HEK293T (cell line): Measurements from ENCODE around the gene ZNF396.

Experiments used
- BHLHE40 ChIP-seq: fragments of 450-650 bp; IDR thresholded peaks from 2 replicates; pipeline ENCODE4 v1.6.1; 2016; ENCODE audit warnings: mild to moderate bottlenecking, moderate library complexity, borderline replicate concordance
- FOXM1 ChIP-seq: fragments of 450-650 bp; IDR thresholded peaks from 2 replicates; pipeline ENCODE4 v1.6.1; 2017; ENCODE audit warnings: mild to moderate bottlenecking, borderline replicate concordance
- HDGF ChIP-seq: fragments of 450-650 bp; IDR thresholded peaks from 2 replicates; pipeline ENCODE4 v1.6.1; 2017; ENCODE audit warnings: antibody characterized with exemption, borderline replicate concordance
- NFRKB ChIP-seq: fragments of 450-650 bp; IDR thresholded peaks from 2 replicates; pipeline ENCODE4 v1.6.1; 2016; ENCODE audit warnings: mild to moderate bottlenecking, moderate library complexity
- SUZ12 ChIP-seq: fragments of 450-650 bp; IDR thresholded peaks from 2 replicates; pipeline ENCODE4 v1.6.1; 2016; ENCODE audit warnings: mild to moderate bottlenecking
- TARDBP ChIP-seq: fragments of 450-650 bp; IDR thresholded peaks from 2 replicates; pipeline ENCODE4 v1.6.1; 2016
- ZNF384 ChIP-seq: fragments of 450-650 bp; IDR thresholded peaks from 2 replicates; pipeline ENCODE4 v1.6.1; 2016
- TF ChIP-seq, protein P1 (sequence below): fragments of 450-650 bp; IDR thresholded peaks from 2 replicates; pipeline ENCODE4 v1.6.1; 2016

DNA sequence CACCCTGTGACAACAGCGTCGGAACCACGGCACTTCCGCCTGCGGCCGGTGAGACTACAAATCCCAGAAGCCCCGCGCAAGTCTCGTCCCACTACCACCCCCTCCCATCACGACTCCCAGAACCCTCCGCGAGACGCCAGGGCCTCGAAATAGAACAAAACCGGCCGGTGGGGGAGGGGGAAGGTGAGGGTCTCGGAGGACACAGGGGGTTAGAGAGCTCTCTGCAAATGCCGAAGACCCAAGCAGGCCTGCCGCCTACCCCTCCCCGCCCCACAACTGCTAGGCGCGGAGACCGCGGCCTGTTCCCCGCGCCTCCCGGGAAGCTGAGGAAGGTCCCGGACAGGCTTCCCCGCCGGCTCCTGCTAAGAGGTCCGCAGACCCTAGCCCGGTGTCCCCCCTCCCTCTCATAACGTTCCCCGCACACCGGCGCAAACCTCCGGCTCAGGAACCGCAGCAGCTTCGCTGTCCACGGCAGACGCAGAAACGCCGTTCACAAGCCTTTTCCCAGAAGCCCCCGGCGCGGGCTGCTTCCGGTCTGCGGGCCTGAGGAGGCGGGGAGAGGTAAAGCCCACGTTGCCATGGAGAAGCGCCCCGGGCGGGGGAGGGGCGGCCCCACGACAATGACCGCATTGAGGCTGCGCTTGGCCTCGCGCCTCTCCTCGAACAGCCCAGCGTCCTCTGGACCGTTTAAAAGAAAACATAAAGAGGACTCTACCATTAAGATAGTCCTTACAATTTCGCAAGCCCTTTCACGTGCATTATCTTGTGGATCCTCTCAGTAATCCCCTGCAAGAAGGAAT lies 33.0 kb downstream of the ZNF396 start, which contains the start of gene ZNF24:
- no peak for TF ChIP-seq HDGF
- no peak for TF ChIP-seq ZNF384
- peak; percentile 63; the same call in 1 of the 2 replicates for TF ChIP-seq SUZ12
- no peak for TF ChIP-seq TARDBP
- TF ChIP-seq FOXM1 = peak; percentile 10; the same call in 1 of the 2 replicates
- TF ChIP-seq NFRKB = no peak
- no peak for TF ChIP-seq BHLHE40
- TF ChIP-seq, protein P1, sequence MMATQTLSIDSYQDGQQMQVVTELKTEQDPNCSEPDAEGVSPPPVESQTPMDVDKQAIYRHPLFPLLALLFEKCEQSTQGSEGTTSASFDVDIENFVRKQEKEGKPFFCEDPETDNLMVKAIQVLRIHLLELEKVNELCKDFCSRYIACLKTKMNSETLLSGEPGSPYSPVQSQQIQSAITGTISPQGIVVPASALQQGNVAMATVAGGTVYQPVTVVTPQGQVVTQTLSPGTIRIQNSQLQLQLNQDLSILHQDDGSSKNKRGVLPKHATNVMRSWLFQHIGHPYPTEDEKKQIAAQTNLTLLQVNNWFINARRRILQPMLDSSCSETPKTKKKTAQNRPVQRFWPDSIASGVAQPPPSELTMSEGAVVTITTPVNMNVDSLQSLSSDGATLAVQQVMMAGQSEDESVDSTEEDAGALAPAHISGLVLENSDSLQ = no peak
